ENCODE measurements around the gene DGCR2.
"Not testable (repeated sequence)": the region's sequence is repeated elsewhere in the genome, so short reads cannot be mapped to it uniquely, and the experiment has no call there.

DNA sequence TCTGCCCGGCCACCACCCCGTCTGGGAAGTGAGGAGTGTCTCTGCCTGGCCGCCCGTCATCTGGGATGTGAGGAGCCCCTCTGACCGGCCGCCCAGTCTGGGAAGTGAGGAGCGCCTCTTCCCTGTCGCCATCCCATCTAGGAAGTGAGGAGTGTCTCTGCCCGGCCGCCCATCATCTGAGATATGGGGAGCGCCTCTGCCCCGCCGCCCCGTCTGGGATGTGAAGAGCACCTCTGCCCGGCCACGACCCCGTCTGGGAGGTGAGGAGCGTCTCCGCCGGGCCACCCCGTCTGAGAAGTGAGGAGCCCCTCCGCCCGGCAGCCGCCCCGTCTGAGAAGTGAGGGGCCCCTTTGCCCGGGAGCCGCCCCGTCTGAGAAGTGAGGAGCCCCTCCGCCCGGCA is 38.1 kb downstream of the DGCR2 start:
- not testable (repeated sequence) for TF ChIP-seq SP1 (IDR thresholded peaks at IDR 0.05); ELF4 (IDR thresholded peaks at IDR 0.05); BHLHE40 (IDR thresholded peaks at IDR 0.05; ENCODE audit: borderline replicate concordance); LEF1 (IDR thresholded peaks at IDR 0.05; ENCODE audit: borderline replicate concordance); HDGF (IDR thresholded peaks at IDR 0.05; ENCODE audit: borderline replicate concordance); L3MBTL2 (conservative IDR thresholded peaks at IDR 0.05); FOXM1 (IDR thresholded peaks at IDR 0.05; ENCODE audit: borderline replicate concordance); NFRKB (IDR thresholded peaks at IDR 0.05); ZNF384 (IDR thresholded peaks at IDR 0.05); CTBP1 (IDR thresholded peaks at IDR 0.05; ENCODE audit: borderline replicate concordance)
- TF ChIP-seq, protein P1, sequence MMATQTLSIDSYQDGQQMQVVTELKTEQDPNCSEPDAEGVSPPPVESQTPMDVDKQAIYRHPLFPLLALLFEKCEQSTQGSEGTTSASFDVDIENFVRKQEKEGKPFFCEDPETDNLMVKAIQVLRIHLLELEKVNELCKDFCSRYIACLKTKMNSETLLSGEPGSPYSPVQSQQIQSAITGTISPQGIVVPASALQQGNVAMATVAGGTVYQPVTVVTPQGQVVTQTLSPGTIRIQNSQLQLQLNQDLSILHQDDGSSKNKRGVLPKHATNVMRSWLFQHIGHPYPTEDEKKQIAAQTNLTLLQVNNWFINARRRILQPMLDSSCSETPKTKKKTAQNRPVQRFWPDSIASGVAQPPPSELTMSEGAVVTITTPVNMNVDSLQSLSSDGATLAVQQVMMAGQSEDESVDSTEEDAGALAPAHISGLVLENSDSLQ (IDR thresholded peaks at IDR 0.05), result not testable (repeated sequence)

All from HEK293T (cell line).